LNCaP clone FGC (cell line): Measurements from ENCODE around the gene STX12.
"Not testable (repeated sequence)": the region's sequence is repeated elsewhere in the genome, so short reads cannot be mapped to it uniquely, and the experiment has no call there.

ENCODE experiments used
- DNase-seq: peaks from one replicate; pipeline ENCODE4 v3.0.0-alpha.2; 2011; ENCODE audit warnings: low read depth
- H3K4me3 ChIP-seq: 2 replicates; pipeline ENCODE4 v1.5.1; 2011; ENCODE audit warnings: mild to moderate bottlenecking, low read depth, low read length, control low read depth
- CTCF ChIP-seq: IDR thresholded peaks from 2 replicates; pipeline ENCODE4 v1.5.1; 2012; ENCODE audit warnings: mild to moderate bottlenecking; ENCODE audit not compliant: control insufficient read depth, insufficient read depth; ENCODE audit errors: extremely low read depth

STX12 gene

GRCh38 chr1:27816921-27817630 lies 44.1 kb downstream of the STX12 start:
- H3K4me3 ChIP-seq: no peak overlapping the region
- no peak for DNase-seq
- TF ChIP-seq CTCF: no peak

DNA sequence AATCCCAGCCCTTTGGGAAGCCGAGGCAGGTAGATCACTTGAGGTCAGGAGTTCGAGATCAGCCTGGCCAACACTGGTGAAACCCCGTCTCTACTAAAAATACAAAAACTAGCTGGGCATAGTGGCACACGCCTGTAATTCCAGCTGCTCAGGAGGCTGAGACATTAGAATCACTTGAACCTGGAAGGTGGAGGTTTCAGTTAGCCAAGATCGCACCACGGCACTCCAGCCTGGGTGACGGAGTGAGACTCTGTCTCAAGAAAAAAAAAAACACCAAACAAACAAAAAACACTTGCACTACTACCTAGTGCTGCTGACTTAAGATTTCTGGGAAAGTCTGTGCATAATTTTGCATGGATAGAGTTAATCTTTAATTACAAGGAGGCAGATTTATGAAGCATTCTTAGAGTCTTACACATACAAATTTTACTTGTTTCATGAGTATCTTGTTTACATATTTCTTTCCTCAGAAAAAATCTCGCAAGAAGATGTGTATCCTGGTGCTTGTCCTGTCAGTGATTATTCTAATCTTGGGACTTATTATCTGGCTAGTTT lies 48.8 kb downstream of the STX12 start:
- H3K4me3 ChIP-seq: no peak overlapping the region
- no peak for TF ChIP-seq CTCF
- no peak for DNase-seq

GRCh38 chr1:27823784-27824183 lies 50.8 kb downstream of the STX12 start:
- DNase-seq: no peak
- no peak for TF ChIP-seq CTCF
- H3K4me3 ChIP-seq: no peak overlapping the region

DNA sequence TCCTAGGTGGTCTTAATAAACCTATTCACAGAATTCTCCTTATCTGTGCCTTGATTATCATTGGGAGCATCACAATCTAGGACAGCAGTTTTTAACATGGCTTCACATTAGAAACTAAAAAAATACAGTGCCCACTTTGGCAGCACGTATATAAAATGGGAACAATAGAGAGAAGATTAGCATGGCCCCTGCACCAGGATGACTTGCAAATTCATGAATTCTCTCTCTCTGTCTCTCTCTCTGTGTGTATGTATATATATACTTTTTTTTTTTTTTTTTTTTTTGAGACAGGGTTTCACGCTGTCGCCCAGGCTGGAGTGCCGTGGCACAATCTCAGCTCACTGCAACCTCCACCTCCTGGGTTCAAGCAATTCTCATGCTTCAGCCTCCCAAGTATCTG lies 51.4 kb downstream of the STX12 start:
- no peak for TF ChIP-seq CTCF
- DNase-seq: no peak
- no peak overlapping the region for H3K4me3 ChIP-seq

GRCh38 chr1:27829339-27829960 lies 56.4 kb downstream of the STX12 start:
- peak overlapping the region; percentile 96 for H3K4me3 ChIP-seq
- DNase-seq: not testable (repeated sequence)

DNA sequence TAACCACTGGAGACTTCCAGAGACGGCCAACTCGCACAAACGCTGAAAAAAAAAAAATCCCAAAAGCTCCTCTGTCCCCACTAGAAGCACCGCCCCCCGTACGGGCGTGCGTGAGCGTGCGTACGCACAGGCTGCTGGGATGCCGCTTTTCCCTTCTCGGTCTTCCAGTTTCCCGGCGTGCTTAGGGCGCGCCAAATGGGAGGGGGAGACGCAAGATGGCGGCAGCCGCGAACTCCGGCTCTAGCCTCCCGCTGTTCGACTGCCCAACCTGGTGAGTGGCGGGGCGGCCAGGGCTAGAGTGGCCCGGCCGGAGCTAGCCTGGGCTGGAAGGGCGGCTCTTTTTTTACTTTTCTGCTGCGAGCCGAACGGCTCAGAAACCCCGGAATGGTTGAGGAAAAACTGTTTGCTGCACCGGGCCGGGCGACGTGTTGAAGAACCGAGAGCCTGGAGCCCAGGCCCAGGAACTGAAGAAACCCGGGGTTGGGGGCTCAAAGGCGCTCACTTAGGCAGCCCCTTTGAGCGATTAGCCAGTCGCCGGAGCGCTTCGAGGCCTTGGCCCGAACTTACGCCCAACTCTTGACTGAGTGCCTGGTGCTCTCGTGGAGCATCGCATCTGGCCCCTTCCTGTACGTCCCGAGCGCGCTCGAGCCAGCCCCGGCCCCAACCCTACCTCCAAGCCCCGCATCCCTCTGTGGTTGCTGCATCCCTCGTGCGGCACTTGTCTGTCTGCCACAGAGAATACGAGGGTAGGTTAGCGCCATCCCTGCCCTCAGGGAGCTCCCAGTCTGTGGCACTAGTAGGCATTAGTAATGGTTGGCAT lies 57.8 kb downstream of the STX12 start, which contains the start of gene PPP1R8:
Gene PPP1R8, plus strand, starts transcription at position 162 of the 820 bp plus-strand sequence. Its CDS starts 54 bp downstream, at position 216.
- DNase-seq: peak; percentile 91
- TF ChIP-seq CTCF: no peak

More for the DNA sequence above, 57.8 kb downstream of the STX12 start, which contains the start of gene PPP1R8:
- H3K4me3 ChIP-seq: peak within 1 kb of the TSS; percentile 96
